Measurements from ENCODE around the gene KRTAP20-4. TPM values are rescaled to one million over a fixed set of nuclear protein-coding genes. Genes with fewer than 3 reads are reported as not detected.

KRTAP20-4 gene
- total and polyA plus RNA-seq, 10 of the 15 experiments (the other 5 are each of a cell fraction or from before 2014, with no cell fraction given), result not detected

GRCh38 chr21:30616125-30616524, 4.3 kb upstream of the KRTAP20-4 start, which contains the start of gene KRTAP20-1 (continued):
- no peak for TF ChIP-seq PRDM15 (CRISPR knock-in tag; IDR thresholded peaks at IDR 0.05)

- Histone ChIP-seq H3K27ac (ENCODE audit: control insufficient read depth, insufficient read depth) (no peak overlapping the region), H3K4me3 (no peak overlapping the region), H2AFZ (ENCODE audit: control insufficient read depth, low read depth, low read length) (no peak overlapping the region), H4K20me1 (ENCODE audit: control insufficient read depth, insufficient read depth) (no peaks in the 10 kb centered on the region), H3K9ac (ENCODE audit: control insufficient read depth, insufficient read depth, low read length) (no peak overlapping the region), H3K27me3 (replicated peaks in 1 of 2; ENCODE audit: control insufficient read depth in 2 of 2, insufficient read depth in 2 of 2, low read length in 1 of 2) (no peaks in the 10 kb centered on the region), H3K9me3 (replicated peaks; ENCODE audit: control insufficient read depth, insufficient read depth, low read length) (no peaks in the 10 kb centered on the region), H3K4me1 (ENCODE audit: control insufficient read depth, insufficient read depth, low read length) (no peaks in the 10 kb centered on the region), H3K4me2 (ENCODE audit: control insufficient read depth, insufficient read depth) (no peak overlapping the region), H3K36me3 (ENCODE audit: control insufficient read depth in 2 of 2, insufficient read depth in 2 of 2, low read length in 1 of 2) (no peaks in the 10 kb centered on the region), H3K79me2 (ENCODE audit: control insufficient read depth, insufficient read depth, low read length) (no peaks in the 10 kb centered on the region)
- SMC1A ChIA-PET (ENCODE audit: uncharacterized antibody, unreplicated experiment), result no interaction called here
- POLR2A ChIA-PET, result no interaction called here
- RAD21 ChIA-PET (ENCODE audit: unreplicated experiment), result no interaction called here
- TF ChIP-seq E2F8 (IDR thresholded peaks at IDR 0.05; ENCODE audit: low read depth, partially characterized antibody) (no peak), ATF2 (IDR thresholded peaks at IDR 0.05; ENCODE audit: low read length) (no peak)
- intact Hi-C loops (cut with micrococcal nuclease; ENCODE audit: unreplicated experiment), result no loop called here
- in situ Hi-C loops (cut with MboI), result no loop called here
- no TSS peak for BruUV-seq (replicated peaks)
- CTCF ChIA-PET, result no interaction called here
- DNase-seq (ENCODE audit: low read depth, low spot score) (no peak), FAIRE-seq (no peak), ATAC-seq (no peak)
These were observed 347 bp upstream of the KRTAP20-4 start for GRCh38 chr21:30620080-30620479.
